ENCODE data around the gene TSG101.

The TSG101 gene

DNA sequence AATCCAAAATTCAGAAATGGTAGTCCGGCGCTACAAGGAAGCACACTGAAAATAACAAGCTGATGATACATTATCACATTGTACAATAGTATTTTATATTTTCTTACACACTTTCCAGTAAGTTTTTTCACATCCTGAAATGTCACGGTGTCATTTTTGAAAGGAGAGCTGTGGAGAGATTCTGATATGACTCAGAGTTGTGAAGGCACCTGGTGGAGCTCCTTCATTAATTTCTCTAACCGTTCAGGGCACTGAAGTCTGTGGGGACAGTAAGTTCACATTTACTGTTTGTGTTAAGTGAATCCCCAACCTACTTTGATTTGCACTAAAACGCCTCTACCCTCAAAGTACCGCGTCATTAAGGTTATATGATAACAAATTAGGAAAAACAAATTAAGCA lies 57.8 kb downstream of the TSG101 start:
- Mint-ChIP-seq H3K4me1 (no peaks in the 10 kb centered on the region), H3K4me3 (no peak overlapping the region), H3K9me3 (no peaks in the 10 kb centered on the region), H3K36me3 (no peaks in the 10 kb centered on the region), H3K27ac (no peak overlapping the region), H3K27me3 (no peaks in the 10 kb centered on the region)

DNA sequence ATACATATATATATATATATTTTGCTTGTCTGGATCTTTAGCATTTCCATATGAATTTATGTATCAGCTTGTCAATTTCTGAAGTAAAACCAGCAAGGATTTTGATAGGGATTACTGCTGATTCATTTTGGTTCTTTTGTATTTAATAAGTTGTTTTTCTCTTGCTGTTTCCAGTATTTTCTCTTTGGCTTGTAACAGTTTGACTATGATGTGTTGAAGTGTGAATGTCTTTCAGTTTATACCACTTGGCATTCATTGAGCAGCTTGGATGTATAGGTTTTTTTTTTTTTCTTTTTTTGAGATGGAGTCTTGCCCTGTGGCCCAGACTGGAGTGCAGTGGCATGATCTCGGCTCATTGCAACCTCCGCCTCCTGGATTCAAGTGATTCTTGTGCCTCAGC lies 58.7 kb downstream of the TSG101 start:
- H3K27ac Mint-ChIP-seq = no peak overlapping the region
- H3K4me3 Mint-ChIP-seq = no peak overlapping the region
- H3K9me3 Mint-ChIP-seq = no peaks in the 10 kb centered on the region
- no peaks in the 10 kb centered on the region for H3K27me3 Mint-ChIP-seq
- H3K4me1 Mint-ChIP-seq = no peaks in the 10 kb centered on the region
- H3K36me3 Mint-ChIP-seq = no peaks in the 10 kb centered on the region

DNA sequence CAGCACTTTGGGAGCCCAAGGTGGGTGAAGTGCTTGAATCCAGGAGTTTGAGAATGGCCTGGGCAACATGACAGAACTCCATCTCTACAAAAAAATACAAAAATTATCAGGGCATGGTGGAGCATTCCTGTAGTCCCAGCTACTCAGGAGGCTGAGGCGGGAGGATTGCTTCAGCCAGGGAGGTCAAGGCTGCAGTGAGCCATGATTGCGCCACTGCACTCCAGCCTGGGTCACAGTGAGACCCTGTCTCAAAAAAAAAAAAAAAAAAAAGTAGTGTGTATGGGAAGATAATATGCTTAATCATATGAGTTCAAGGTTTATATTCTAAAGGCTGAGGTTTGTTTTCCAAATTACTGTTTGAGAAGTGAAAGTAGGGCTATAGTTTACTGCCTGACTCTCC lies 60.3 kb downstream of the TSG101 start:
- no peak overlapping the region for H3K27ac Mint-ChIP-seq
- no peak overlapping the region for H3K4me3 Mint-ChIP-seq
- H3K4me1 Mint-ChIP-seq = no peaks in the 10 kb centered on the region
- H3K9me3 Mint-ChIP-seq = no peaks in the 10 kb centered on the region
- no peaks in the 10 kb centered on the region for H3K27me3 Mint-ChIP-seq
- no peaks in the 10 kb centered on the region for H3K36me3 Mint-ChIP-seq

DNA sequence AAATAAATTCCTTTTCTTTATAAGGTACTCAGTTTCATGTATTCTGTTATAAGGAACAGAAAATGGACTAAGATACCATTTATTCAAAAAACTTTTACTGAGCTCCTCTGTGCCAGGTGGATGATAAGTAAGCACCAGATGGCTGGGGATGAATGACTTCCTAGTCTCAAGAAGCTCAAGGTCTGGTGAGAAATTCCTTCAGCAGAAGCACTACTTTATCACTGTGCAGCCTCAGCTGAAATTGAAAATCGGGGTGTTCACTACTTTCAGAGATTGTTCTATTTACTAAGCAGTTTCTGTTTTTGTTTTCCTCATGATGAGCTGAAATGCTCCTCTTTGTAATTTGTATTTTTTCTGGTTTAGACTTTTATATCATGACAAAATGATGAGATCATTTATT lies 63.3 kb downstream of the TSG101 start:
- no peaks in the 10 kb centered on the region for H3K36me3 Mint-ChIP-seq
- no peaks in the 10 kb centered on the region for H3K4me1 Mint-ChIP-seq
- H3K27ac Mint-ChIP-seq = no peak overlapping the region
- no peaks in the 10 kb centered on the region for H3K9me3 Mint-ChIP-seq
- H3K4me3 Mint-ChIP-seq = no peak overlapping the region
- H3K27me3 Mint-ChIP-seq = no peaks in the 10 kb centered on the region

DNA sequence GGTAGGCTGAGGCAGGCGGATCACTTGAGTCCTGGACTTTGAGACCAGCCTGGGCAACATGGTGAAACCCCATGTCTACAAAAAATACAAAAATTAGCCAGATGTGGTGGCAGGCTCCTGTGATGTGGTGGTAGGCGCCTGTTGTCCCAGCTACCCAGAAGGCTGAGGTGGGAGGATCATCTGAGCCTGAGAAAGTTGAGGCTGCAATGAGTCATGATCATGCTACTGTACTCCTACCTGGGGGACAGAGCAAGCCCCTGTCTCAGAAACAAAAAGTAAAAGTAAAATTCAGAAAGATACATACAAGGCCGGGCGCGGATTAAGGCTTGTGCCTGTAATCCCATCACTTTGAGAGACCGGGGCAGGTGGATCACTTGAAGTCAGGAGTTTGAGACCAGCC lies 64.8 kb downstream of the TSG101 start:
- Mint-ChIP-seq H3K4me3 (no peak overlapping the region), H3K27me3 (no peaks in the 10 kb centered on the region), H3K27ac (no peak overlapping the region), H3K9me3 (no peaks in the 10 kb centered on the region), H3K36me3 (no peaks in the 10 kb centered on the region), H3K4me1 (no peaks in the 10 kb centered on the region)

DNA sequence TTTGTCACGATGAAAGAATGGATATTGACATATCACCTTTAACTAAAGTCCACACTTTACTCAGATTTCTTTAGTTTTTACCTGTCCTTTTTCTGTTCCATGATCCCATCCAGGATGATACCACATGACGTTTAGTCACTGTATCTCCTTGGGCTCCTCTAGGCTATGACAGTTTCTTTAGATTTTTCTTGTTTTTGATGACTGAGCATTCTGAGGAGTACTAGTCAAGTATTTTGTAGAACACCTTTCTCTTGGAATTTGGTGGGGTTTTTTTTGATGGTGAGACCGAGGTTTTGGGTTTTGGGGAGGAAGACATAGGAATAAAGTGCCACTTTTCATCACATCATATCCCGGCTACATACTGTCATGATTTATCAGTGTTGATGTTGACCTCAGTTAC lies 67.1 kb downstream of the TSG101 start:
- Mint-ChIP-seq H3K27me3 (peaks cover 1% of the 10 kb centered on the region), H3K27ac (no peak overlapping the region), H3K36me3 (no peaks in the 10 kb centered on the region), H3K9me3 (no peaks in the 10 kb centered on the region), H3K4me3 (no peak overlapping the region), H3K4me1 (no peaks in the 10 kb centered on the region)

DNA sequence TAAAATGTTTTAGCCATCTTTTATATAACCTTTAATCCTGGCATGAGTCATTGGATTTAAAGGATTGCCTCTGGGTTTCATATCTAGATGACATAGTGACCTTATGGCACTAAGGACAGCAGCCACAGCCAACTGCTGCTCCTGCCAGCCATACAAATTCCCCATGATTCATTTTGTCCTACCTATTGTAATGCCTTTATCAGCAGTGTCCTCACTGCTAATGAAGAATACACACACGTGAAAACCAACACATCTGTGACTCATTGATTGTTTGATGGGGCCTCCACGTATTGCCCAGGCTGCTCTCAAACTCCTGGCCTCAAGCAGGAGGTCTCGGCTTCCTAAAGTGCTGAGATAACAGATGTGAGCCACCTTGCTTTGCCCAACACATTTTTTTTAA lies 69.3 kb downstream of the TSG101 start:
- peaks cover 1% of the 10 kb centered on the region for H3K27me3 Mint-ChIP-seq
- H3K36me3 Mint-ChIP-seq = no peaks in the 10 kb centered on the region
- H3K27ac Mint-ChIP-seq = no peak overlapping the region
- no peaks in the 10 kb centered on the region for H3K9me3 Mint-ChIP-seq
- H3K4me1 Mint-ChIP-seq = no peaks in the 10 kb centered on the region
- no peak overlapping the region for H3K4me3 Mint-ChIP-seq

DNA sequence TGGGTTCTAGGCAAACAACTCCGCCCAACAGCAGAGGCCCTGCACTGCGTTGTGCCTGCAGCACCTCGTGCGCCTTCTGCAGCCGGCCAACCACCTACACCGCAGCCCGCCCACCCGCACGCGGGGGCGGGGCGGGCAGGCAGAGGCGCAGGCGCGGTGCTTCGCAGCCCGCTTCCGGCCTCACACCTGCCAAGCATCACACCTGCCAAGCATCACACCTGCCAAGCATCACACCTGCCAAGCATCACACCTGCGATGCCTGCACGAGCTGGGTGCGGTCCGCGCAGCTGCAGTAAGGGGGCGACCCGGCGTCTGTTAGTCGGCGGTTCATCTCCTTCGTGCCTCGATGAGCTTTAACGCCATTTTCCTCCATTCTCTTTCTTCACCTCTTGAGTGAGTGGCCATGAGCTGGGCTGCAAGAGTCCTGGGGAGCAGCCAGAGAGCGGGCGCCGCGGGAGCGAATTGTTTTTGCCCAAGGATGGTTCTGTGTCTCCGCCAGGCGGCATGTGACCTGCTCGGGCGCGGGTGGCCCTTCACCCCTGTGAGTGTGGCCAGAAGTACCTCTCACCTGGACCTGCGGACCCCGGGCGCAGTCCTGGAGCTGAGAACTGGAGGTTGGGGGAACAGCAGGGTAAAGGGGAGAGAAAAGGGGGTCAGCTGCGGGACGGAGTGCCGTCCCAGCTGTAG lies 70.9 kb downstream of the TSG101 start, which contains the start of gene LDHAL6A:
Gene LDHAL6A (plus strand): TSS at position 171 of the 687 bp plus-strand sequence. CDS start 825 bp downstream, outside the sequence.
- Mint-ChIP-seq H3K27ac (no peak within 1 kb of the TSS), H3K4me3 (no peak within 1 kb of the TSS), H3K27me3 (peaks cover 1% of the 10 kb centered on the region), H3K36me3 (no peaks in the 10 kb centered on the region), H3K9me3 (no peaks in the 10 kb centered on the region), H3K4me1 (no peaks in the 10 kb centered on the region)

DNA sequence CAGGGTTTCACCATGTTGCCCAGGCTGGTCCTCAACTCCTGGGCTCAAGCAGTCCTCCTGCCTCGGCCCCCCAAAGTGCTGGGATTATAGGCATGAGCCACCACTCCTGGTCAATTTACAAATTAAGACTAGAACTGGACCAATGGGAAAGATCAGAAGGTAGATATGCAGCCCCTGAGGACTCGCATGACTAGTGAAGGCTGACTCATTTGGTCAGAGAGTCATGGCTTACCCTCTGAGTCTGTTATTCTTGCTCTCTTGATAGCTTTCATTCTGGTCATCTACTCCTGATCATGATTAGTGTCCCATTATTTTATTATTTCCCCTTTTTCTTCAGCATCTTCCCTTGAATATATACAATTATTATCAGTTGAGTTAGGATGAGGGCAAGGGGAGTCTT lies 73.8 kb downstream of the TSG101 start:
- Mint-ChIP-seq H3K36me3 (no peaks in the 10 kb centered on the region), H3K4me3 (no peak overlapping the region), H3K9me3 (no peaks in the 10 kb centered on the region), H3K27ac (no peak overlapping the region), H3K4me1 (no peaks in the 10 kb centered on the region), H3K27me3 (peaks cover 1% of the 10 kb centered on the region)

DNA sequence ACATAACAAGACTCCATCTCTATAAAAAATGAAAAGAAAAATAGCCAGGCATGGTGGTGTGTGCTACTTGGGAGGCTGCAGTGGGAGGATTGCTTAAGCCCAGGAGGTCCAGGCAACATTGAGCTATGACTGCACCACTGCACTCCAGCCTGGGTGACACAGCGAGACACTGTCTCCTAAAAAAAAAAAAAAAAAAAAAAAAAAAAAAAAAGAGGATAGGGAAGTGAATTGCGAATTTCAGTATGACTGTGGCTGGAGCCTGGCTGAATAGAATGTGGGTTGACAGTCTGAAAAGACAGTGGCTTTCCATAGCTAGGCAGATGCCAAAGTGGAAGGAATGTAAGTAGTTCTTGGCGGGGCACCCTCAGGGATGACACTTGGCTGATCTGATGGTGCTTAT lies 77.5 kb downstream of the TSG101 start:
- Mint-ChIP-seq H3K27ac (no peak overlapping the region), H3K4me3 (no peak overlapping the region), H3K36me3 (no peaks in the 10 kb centered on the region), H3K9me3 (no peaks in the 10 kb centered on the region), H3K27me3 (no peaks in the 10 kb centered on the region), H3K4me1 (no peaks in the 10 kb centered on the region)

DNA sequence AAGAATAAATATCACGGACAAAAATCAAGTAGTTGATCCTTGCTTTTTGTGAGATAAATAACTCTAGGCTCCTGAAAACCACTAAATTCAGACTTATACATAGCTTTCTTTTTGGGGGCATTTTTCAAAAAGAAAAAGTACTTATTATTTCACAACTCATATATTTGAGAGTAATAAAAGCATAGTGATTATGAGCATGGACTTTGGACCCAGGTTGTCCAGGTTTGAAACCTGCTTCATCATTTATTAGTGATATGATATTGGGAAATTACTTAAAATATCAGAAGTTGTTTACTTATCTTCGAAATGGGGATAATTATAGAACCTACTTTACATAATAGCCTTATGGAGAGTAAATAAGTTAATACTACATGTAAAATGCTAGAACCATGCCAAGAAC lies 88.1 kb downstream of the TSG101 start:
- Mint-ChIP-seq H3K4me3 (no peak overlapping the region), H3K36me3 (no peaks in the 10 kb centered on the region), H3K4me1 (no peaks in the 10 kb centered on the region), H3K9me3 (peaks cover 6% of the 10 kb centered on the region), H3K27me3 (peaks cover 1% of the 10 kb centered on the region), H3K27ac (no peak overlapping the region)
